ENCODE data around the gene CD55.

- TF ChIP-seq, protein P1, sequence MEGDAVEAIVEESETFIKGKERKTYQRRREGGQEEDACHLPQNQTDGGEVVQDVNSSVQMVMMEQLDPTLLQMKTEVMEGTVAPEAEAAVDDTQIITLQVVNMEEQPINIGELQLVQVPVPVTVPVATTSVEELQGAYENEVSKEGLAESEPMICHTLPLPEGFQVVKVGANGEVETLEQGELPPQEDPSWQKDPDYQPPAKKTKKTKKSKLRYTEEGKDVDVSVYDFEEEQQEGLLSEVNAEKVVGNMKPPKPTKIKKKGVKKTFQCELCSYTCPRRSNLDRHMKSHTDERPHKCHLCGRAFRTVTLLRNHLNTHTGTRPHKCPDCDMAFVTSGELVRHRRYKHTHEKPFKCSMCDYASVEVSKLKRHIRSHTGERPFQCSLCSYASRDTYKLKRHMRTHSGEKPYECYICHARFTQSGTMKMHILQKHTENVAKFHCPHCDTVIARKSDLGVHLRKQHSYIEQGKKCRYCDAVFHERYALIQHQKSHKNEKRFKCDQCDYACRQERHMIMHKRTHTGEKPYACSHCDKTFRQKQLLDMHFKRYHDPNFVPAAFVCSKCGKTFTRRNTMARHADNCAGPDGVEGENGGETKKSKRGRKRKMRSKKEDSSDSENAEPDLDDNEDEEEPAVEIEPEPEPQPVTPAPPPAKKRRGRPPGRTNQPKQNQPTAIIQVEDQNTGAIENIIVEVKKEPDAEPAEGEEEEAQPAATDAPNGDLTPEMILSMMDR (IDR thresholded peaks at IDR 0.05), result no peak
- no peak for TF ChIP-seq SMAD3 (CRISPR knock-in tag; IDR thresholded peaks at IDR 0.05; ENCODE audit: borderline replicate concordance)
- TF ChIP-seq NR1H2 (CRISPR knock-in tag; IDR thresholded peaks at IDR 0.05), result no peak
- no peak for TF ChIP-seq STAT6 (CRISPR knock-in tag; conservative IDR thresholded peaks at IDR 0.05; ENCODE audit: low read depth)
- TF ChIP-seq, protein P2, sequence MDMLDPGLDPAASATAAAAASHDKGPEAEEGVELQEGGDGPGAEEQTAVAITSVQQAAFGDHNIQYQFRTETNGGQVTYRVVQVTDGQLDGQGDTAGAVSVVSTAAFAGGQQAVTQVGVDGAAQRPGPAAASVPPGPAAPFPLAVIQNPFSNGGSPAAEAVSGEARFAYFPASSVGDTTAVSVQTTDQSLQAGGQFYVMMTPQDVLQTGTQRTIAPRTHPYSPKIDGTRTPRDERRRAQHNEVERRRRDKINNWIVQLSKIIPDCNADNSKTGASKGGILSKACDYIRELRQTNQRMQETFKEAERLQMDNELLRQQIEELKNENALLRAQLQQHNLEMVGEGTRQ (CRISPR knock-in tag; IDR thresholded peaks at IDR 0.05), result no peak
Observed at GRCh38 chr1:207343675-207344074, 22.2 kb downstream of the CD55 start.

All from WTC11 (cell line).